Measurements from ENCODE around the gene SH2D3A.
A peak's percentile ranks its signal among the peaks of the same experiment; 100 is the strongest.

SH2D3A gene

GRCh38 chr19:6740589-6741343 is 26.5 kb downstream of the SH2D3A start:
- Histone ChIP-seq H3K4me3 (ENCODE audit: low read depth in 1 of 2, low read length in 2 of 2) (peak overlapping the region; percentile 84 to 93), H3K4me1 (ENCODE audit: control insufficient read depth in 1 of 2, insufficient read depth in 2 of 2, low read length in 2 of 2) (peaks cover 21 to 57% of the 10 kb centered on the region in 2 donors), H3K9me3 (ENCODE audit: control insufficient read depth in 1 of 2, low read length in 2 of 2) (no peaks in the 10 kb centered on the region), H3K27ac (ENCODE audit: low read length) (peak overlapping the region; percentile 90), H3K36me3 (ENCODE audit: control insufficient read depth in 1 of 2, insufficient read depth in 2 of 2, low read length in 2 of 2) (peaks cover 13 to 18% of the 10 kb centered on the region in 2 donors), H3K27me3 (ENCODE audit: low read depth, low read length) (no peaks in the 10 kb centered on the region)

DNA sequence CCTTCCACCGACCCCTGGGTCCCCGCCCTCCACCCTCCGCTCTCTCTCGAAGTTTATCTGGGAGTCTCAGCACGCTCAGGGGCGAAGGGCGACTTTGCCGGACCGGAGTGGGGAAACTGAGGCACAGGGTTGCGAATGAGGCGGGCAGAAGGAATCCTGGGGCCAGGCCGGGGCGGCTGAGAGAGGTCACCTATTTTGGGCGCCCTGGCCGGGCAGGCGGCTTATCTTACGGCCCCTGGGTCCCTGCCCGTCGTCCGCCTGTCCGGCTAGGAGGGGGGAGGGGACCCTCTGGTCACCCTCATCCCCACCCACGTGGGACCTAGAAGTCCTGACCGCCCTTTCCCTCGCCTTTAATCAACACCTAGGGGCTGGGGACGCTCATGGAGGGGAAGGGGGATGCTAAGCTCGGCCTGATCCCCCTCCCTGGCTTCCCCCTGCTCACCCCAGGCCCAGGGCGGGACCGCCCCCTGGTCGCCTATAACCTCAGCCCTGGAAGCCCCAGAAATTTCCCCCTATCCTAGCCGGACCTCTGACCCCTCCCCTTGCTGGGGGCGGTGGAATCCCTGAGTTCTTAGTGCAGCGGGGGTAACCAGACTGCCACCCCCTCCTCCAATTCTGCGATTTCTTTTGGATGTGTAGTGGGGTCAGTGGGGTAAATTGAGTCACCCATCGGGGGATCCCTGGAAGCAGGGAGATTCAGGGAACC is 27.2 kb downstream of the SH2D3A start:
- H3K4me3 ChIP-seq (ENCODE audit: low read depth in 1 of 2, low read length in 2 of 2), result peak overlapping the region; percentile 84 to 93
- H3K27ac ChIP-seq (ENCODE audit: low read length), result peak overlapping the region; percentile 90
- H3K36me3 ChIP-seq (ENCODE audit: control insufficient read depth in 1 of 2, insufficient read depth in 2 of 2, low read length in 2 of 2), result peaks cover 13% of the 10 kb centered on the region in 2 donors
- H3K9me3 ChIP-seq (ENCODE audit: control insufficient read depth in 1 of 2, low read length in 2 of 2), result no peaks in the 10 kb centered on the region
- no peaks in the 10 kb centered on the region for H3K27me3 ChIP-seq (ENCODE audit: low read depth, low read length)
- peaks cover 15 to 58% of the 10 kb centered on the region in 2 donors for H3K4me1 ChIP-seq (ENCODE audit: control insufficient read depth in 1 of 2, insufficient read depth in 2 of 2, low read length in 2 of 2)

- H3K27ac ChIP-seq (ENCODE audit: low read length), result peak within 1 kb of the TSS; percentile 91
- H3K27me3 ChIP-seq (ENCODE audit: low read depth, low read length), result no peaks in the 10 kb centered on the region
- peaks cover 13% of the 10 kb centered on the region in 2 donors for H3K36me3 ChIP-seq (ENCODE audit: control insufficient read depth in 1 of 2, insufficient read depth in 2 of 2, low read length in 2 of 2)
- peak within 1 kb of the TSS; percentile 84 to 93 for H3K4me3 ChIP-seq (ENCODE audit: low read depth in 1 of 2, low read length in 2 of 2)
- H3K4me1 ChIP-seq (ENCODE audit: control insufficient read depth in 1 of 2, insufficient read depth in 2 of 2, low read length in 2 of 2), result peaks cover 15 to 55% of the 10 kb centered on the region in 2 donors
- no peaks in the 10 kb centered on the region for H3K9me3 ChIP-seq (ENCODE audit: control insufficient read depth in 1 of 2, low read length in 2 of 2)
Observed at GRCh38 chr19:6739390-6739882, 27.8 kb downstream of the SH2D3A start, which contains the start of gene TRIP10. TSS of gene TRIP10 (plus strand) at chr19:6739680. CDS start at chr19:6739762, 82 bp downstream.

- Histone ChIP-seq H3K27me3 (ENCODE audit: low read depth, low read length) (no peaks in the 10 kb centered on the region), H3K36me3 (ENCODE audit: control insufficient read depth in 1 of 2, insufficient read depth in 2 of 2, low read length in 2 of 2) (peaks cover 11 to 13% of the 10 kb centered on the region in 2 donors), H3K4me1 (ENCODE audit: control insufficient read depth in 1 of 2, insufficient read depth in 2 of 2, low read length in 2 of 2) (peaks cover 15 to 49% of the 10 kb centered on the region in 2 donors), H3K4me3 (ENCODE audit: low read depth in 1 of 2, low read length in 2 of 2) (peak overlapping the region; percentile 59 to 93), H3K9me3 (ENCODE audit: control insufficient read depth in 1 of 2, low read length in 2 of 2) (no peaks in the 10 kb centered on the region), H3K27ac (ENCODE audit: low read length) (peak overlapping the region; percentile 91)
Observed at GRCh38 chr19:6738787-6739389, 28.3 kb downstream of the SH2D3A start.

DNA sequence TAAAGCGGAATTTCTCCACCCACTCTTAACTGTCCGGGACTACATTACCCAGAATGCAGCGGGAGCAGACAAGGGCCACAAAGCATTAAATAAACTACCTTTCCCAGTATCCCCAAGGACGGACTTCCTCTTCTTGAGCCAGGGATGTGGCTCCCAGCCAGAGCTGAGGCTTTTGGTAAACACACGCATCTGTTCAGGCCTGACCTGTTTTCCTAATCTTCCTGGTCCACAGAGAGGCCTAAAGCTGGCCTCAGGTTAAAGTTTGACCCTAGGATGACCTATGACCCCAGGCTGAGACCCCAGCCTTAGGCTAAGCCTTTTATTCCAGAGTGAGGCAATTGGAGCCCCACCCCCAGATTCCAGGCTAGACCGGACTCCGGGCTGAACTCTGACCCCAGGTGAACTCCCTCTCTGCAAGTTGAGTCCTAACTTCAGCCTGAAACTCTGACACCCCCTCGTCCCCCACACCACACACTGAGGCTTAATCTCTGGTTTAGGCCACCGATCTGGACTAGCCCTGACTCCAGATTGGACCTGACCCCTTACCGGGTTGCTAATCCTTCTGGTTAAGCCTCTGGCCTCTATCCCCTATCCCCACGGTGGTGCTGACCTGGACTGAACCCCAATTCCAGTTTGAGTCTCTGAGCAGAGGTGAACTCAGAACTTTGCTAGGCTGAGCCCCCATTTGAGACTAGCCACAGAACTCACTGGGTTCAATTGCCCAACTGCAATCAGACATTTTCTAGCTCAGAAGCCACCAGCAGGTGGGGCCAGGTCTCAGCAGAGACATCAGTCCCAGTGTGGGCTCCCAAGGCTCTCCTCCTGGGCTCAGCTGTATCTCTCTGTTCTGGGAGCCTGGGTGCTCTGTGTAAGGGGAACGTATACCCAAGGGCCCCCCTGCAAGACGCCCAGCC is 29.1 kb downstream of the SH2D3A start:
- Histone ChIP-seq H3K27ac (ENCODE audit: low read length) (peak overlapping the region; percentile 91), H3K4me1 (ENCODE audit: control insufficient read depth in 1 of 2, insufficient read depth in 2 of 2, low read length in 2 of 2) (peaks cover 15 to 42% of the 10 kb centered on the region in 2 donors), H3K36me3 (ENCODE audit: control insufficient read depth in 1 of 2, insufficient read depth in 2 of 2, low read length in 2 of 2) (peaks cover 5 to 13% of the 10 kb centered on the region in 2 donors), H3K27me3 (ENCODE audit: low read depth, low read length) (no peaks in the 10 kb centered on the region), H3K4me3 (ENCODE audit: low read depth in 1 of 2, low read length in 2 of 2) (peak overlapping the region; percentile 59 to 93), H3K9me3 (ENCODE audit: control insufficient read depth in 1 of 2, low read length in 2 of 2) (no peaks in the 10 kb centered on the region)

- peaks cover 6 to 17% of the 10 kb centered on the region in 2 donors for H3K36me3 ChIP-seq (ENCODE audit: control insufficient read depth in 1 of 2, insufficient read depth in 2 of 2, low read length in 2 of 2)
- peak within 1 kb of the TSS; percentile 91 for H3K27ac ChIP-seq (ENCODE audit: low read length)
- no peaks in the 10 kb centered on the region for H3K9me3 ChIP-seq (ENCODE audit: control insufficient read depth in 1 of 2, low read length in 2 of 2)
- H3K27me3 ChIP-seq (ENCODE audit: low read depth, low read length), result no peaks in the 10 kb centered on the region
- H3K4me1 ChIP-seq (ENCODE audit: control insufficient read depth in 1 of 2, insufficient read depth in 2 of 2, low read length in 2 of 2), result peaks cover 15 to 41% of the 10 kb centered on the region in 2 donors
- peak within 1 kb of the TSS; percentile 91 to 93 for H3K4me3 ChIP-seq (ENCODE audit: low read depth in 1 of 2, low read length in 2 of 2)
Observed at GRCh38 chr19:6737284-6737872, 29.9 kb downstream of the SH2D3A start, which contains the start of gene GPR108. TSS of gene GPR108 (minus strand) at chr19:6737580. CDS start at chr19:6737576, 4 bp downstream.

DNA sequence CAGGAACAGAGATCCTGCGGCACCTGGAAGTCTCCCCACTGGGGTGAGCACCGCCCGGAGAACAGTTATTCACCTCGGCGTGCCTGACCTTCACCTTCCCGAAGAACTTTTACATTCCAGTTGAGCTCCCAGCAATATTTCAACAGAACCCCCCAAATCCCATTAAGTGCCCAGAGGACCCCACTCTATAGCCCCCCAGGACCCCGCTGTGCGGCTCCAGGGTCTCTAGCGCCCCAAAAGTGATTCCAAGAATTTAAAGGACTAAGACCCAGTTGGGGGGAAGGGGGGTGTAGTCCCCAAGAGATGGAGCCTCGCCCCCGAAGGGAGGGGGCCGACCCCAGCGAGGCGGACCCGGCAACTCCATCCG is 30.3 kb downstream of the SH2D3A start:
- Histone ChIP-seq H3K27ac (ENCODE audit: low read length) (peak overlapping the region; percentile 89), H3K4me1 (ENCODE audit: control insufficient read depth in 1 of 2, insufficient read depth in 2 of 2, low read length in 2 of 2) (peaks cover 15 to 41% of the 10 kb centered on the region in 2 donors), H3K9me3 (ENCODE audit: control insufficient read depth in 1 of 2, low read length in 2 of 2) (no peaks in the 10 kb centered on the region), H3K4me3 (ENCODE audit: low read depth in 1 of 2, low read length in 2 of 2) (peak overlapping the region; percentile 89 to 91), H3K27me3 (ENCODE audit: low read depth, low read length) (no peaks in the 10 kb centered on the region), H3K36me3 (ENCODE audit: control insufficient read depth in 1 of 2, insufficient read depth in 2 of 2, low read length in 2 of 2) (peaks cover 7 to 22% of the 10 kb centered on the region in 2 donors)

DNA sequence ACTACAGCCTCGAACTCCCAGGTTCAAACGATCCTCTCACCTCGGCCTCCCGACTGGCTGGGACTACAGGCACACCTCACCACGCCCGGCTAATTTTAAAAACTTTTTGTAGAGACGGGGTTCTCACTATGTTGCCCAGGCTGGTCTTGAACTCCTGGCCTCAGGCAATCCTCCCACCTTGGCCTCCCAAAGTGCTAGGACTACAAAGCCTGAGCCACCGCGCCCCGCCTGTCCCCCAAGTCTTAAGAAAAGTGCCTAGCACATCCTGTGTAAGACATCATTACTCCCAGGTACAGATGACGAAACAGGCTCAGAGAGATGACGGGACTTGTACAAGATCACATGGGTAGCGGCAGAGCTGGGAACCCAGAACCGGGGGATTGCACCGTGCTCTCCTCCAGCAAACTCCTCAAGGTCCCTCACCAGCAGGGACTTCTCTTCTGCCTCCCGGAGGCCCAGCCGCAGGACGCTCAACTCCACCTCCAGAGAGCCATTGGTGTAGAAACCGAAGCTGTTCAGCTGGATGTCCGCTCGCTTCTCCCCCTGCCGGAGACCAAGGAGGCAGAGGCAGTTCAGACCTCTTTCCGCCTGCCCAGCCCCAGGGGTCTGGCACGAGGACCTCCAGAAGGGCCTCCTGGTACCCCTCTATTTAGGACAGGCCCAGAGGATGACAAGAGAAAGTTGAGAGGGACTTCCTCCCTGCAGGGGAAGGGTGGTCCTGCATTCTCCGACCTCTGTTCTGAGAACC is 30.9 kb downstream of the SH2D3A start:
- Histone ChIP-seq H3K27me3 (ENCODE audit: low read depth, low read length) (no peaks in the 10 kb centered on the region), H3K36me3 (ENCODE audit: control insufficient read depth in 1 of 2, insufficient read depth in 2 of 2, low read length in 2 of 2) (peaks cover 7 to 27% of the 10 kb centered on the region in 2 donors), H3K27ac (ENCODE audit: low read length) (peak overlapping the region; percentile 89), H3K4me3 (ENCODE audit: low read depth in 1 of 2, low read length in 2 of 2) (peak overlapping the region; percentile 89 to 91), H3K9me3 (ENCODE audit: control insufficient read depth in 1 of 2, low read length in 2 of 2) (no peaks in the 10 kb centered on the region), H3K4me1 (ENCODE audit: control insufficient read depth in 1 of 2, insufficient read depth in 2 of 2, low read length in 2 of 2) (peaks cover 15 to 36% of the 10 kb centered on the region in 2 donors)

- Histone ChIP-seq H3K9me3 (ENCODE audit: control insufficient read depth in 1 of 2, low read length in 2 of 2) (no peaks in the 10 kb centered on the region), H3K4me1 (ENCODE audit: control insufficient read depth in 1 of 2, insufficient read depth in 2 of 2, low read length in 2 of 2) (peaks cover 15 to 33% of the 10 kb centered on the region in 2 donors), H3K4me3 (ENCODE audit: low read depth in 1 of 2, low read length in 2 of 2) (peak overlapping the region; percentile 89 to 91), H3K36me3 (ENCODE audit: control insufficient read depth in 1 of 2, insufficient read depth in 2 of 2, low read length in 2 of 2) (peaks cover 7 to 31% of the 10 kb centered on the region in 2 donors), H3K27ac (ENCODE audit: low read length) (peak overlapping the region; percentile 89), H3K27me3 (ENCODE audit: low read depth, low read length) (no peaks in the 10 kb centered on the region)
Observed at GRCh38 chr19:6735181-6735911, 31.9 kb downstream of the SH2D3A start.

Measured in muscle layer of duodenum (tissue), 2 donors.